HG03460 (cell line): Measurements from ENCODE around the gene ETV6.

Experiments used
- ATAC-seq: cut with Tn5 transposase; IDR thresholded peaks from one replicate; pipeline ENCODE4 v1.9.1; 2021; ENCODE audit not compliant: unreplicated experiment

ETV6 gene

GRCh38 chr12:11797317-11797913, 147.9 kb downstream of the ETV6 start:
- no peak for ATAC-seq

- no peak for ATAC-seq
Observed at GRCh38 chr12:11798006-11798708, 148.7 kb downstream of the ETV6 start.

GRCh38 chr12:11798856-11799501, 149.5 kb downstream of the ETV6 start:
- no peak for ATAC-seq

GRCh38 chr12:11799502-11799873, 150.0 kb downstream of the ETV6 start:
- ATAC-seq: no peak

DNA sequence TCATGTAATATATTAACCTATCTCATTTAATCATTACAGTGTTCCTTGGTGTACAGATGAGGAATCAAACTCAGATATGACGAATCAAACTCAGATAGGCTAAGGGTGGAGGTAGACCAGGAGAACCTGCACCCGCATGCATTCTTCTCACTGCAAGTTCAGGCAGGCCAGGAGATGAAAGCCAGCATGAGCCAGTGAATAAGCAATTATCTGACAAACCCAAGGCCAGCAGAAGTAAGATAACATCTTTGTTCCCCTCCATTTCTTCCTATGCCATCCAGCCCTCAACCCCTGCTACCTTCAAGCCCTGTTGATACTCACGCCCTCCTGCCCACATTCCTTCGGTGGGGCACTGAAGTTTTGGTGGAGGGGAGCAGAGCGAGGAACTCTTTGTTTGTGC, 152.2 kb downstream of the ETV6 start:
- ATAC-seq: no peak

- ATAC-seq: no peak
Observed at GRCh38 chr12:11804130-11804529, 154.7 kb downstream of the ETV6 start.

DNA sequence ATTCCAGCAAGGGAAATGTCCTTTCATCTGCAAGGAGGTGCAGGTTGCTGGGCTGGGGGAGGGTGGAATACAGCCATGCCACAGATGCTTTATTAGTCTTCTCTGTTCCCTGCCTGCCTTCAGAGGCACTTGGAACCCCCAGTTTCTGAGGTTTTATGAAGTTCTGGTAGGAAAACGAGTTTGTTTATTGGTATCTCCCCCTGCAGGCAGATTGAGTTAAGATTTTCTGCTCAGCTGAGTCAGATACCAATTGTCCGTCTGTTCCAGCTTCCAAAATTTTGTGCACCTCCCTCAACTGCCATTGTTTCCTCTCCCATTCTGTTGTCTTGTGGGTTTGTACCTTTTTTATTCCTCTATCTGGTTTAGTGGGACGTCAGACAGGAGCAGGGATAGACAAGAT, 155.6 kb downstream of the ETV6 start:
- ATAC-seq: no peak

GRCh38 chr12:11805680-11806079, 156.2 kb downstream of the ETV6 start:
- ATAC-seq: no peak

DNA sequence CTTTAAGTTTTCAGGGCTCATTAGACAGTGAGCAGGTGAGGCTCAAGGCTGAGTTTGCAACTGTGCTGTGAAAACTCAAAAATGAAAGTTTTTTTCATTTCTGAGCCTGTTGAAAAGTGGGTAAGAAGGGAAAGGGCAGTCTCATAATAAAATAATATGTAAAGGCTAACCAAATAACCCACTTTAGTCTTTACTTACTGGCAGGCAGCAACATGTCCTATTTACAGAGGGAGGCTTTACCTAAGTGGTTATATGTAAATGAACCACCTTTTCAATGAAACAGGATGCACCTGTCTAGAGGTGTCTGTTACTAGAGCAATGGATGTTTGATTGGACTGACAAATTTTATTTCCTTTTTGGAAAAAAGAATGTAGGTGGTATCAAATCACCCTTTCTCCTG, 158.0 kb downstream of the ETV6 start:
- ATAC-seq: no peak

DNA sequence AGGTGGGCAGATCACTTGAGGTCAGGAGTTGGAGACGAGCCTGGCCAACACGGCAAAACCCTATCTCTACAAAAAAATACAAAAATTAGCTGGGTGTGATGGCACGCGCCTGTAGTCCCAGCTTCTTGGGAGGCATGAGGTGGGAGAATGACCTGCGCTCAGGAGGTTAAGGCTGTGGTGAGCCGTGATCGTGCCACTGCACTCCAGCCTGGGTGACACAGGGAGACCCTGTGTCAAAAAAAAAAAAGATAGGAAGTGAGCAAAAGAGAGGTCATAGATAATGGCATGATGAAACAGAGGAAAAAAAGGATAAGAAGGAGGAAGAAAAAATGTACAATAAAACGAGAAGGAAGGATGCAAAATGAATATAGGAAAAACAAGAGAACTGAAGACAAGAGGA, 159.5 kb downstream of the ETV6 start:
- ATAC-seq: no peak

DNA sequence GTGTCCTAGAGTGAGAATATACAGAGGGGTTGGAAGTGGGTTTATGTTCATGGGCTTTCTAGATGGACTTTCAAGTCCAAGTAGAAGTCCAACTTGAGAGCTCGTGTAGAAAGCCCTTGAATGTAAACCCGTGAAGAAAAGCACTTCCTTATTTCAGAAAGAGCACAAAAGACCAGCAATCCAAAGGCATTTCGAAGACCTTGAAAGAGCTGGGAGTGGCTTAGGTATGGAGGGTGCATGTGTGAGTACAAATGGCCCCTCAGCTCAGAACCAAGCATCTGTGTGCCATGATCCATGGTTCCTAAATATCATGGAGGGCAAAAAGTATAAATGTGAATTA, 160.7 kb downstream of the ETV6 start:
- no peak for ATAC-seq

DNA sequence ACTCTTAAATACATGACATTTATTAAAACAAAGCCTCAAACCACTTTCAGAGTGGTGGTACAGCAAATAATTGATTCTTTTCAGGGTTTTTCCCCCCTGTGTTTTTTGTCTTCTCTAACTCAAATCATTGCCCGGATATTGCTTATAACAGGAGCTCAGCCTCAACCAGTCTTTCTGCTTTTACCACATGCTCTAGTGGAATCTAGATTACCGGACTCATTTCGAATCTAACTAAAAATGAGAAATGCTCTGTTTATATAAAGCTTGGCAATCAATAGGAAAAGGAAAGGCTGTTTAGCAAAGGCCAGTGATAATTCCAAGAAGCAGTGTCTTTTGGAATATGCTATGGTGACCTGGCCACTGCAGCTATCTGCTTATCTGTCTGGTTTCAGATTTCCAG, 161.5 kb downstream of the ETV6 start:
- ATAC-seq: no peak

DNA sequence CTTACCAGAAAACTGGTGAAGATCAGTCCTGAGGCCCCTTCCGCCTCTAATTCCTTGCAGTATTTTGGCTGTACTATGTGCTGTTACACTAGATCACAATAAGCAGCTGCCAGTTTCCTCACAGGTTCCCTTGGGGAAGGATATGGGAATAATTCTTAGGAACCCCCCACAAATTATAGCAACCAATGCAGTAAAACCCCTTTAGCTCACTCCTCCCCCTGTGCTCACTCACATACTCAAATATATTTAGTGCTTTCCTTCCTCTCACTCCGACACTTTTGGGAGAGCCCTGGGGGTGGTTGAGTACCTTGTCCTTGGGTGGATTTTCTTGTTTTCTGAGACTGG, 162.7 kb downstream of the ETV6 start:
- no peak for ATAC-seq

- peak; percentile 78 for ATAC-seq
Observed at GRCh38 chr12:11812586-11813437, 163.3 kb downstream of the ETV6 start.

DNA sequence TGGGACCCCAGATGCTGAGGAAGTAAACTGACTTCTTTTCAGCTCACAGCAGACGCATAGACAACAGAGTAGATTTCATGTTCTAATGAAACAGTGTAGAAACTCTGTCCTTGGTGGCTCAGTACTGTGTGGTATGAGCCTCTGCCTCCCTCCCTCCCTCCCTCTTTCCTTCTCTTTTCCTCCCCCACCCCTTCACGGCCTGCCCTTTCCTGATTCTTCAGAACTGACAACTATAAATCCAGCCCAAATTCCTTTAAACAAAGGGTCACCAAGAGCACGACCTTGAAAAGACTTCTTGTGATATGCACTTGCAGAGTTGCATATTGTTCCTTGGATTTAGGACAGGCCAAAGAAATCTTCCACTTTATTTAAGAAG, 164.0 kb downstream of the ETV6 start:
- ATAC-seq: peak; percentile 3

GRCh38 chr12:11814374-11814773, 164.9 kb downstream of the ETV6 start:
- no peak for ATAC-seq

DNA sequence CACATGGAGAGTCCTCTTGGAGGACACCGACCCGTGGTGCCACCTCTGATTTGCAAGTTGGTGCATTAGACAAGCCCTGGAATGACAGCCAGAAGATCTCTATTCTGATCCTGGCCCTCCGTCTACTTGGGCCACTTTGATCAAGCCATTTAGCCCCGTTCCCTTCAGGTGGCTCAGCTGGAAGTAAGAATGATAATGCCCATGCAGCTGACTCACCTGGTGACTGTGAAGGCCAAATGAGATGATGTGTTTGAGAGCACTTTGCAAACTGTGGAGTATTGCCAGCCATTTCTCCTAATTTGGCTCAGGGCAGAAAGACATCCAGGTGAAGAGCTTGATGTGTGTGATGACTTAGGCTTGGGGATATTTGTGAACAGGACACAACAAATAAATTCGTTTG, 165.9 kb downstream of the ETV6 start:
- ATAC-seq: no peak

DNA sequence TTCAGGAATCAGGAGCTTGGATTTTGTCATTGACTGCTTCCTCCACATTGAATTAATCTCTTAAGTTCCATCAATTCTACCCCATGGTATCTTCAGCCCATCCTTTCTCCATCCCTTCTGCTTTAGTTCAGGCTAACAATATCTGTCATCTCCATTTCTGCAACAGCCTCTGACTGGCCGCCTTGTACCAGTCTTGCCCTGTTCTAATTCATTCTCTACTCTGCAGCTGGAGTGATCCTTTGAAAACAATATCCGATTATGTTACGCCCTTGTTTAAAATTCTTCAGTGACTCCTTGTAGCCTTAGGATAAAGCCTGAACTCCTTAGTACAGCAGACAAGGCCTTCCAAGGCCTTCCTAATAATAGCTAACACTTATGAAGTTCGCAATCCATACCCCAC, 170.2 kb downstream of the ETV6 start:
- ATAC-seq: no peak

GRCh38 chr12:11820476-11820875, 171.0 kb downstream of the ETV6 start:
- ATAC-seq: no peak

DNA sequence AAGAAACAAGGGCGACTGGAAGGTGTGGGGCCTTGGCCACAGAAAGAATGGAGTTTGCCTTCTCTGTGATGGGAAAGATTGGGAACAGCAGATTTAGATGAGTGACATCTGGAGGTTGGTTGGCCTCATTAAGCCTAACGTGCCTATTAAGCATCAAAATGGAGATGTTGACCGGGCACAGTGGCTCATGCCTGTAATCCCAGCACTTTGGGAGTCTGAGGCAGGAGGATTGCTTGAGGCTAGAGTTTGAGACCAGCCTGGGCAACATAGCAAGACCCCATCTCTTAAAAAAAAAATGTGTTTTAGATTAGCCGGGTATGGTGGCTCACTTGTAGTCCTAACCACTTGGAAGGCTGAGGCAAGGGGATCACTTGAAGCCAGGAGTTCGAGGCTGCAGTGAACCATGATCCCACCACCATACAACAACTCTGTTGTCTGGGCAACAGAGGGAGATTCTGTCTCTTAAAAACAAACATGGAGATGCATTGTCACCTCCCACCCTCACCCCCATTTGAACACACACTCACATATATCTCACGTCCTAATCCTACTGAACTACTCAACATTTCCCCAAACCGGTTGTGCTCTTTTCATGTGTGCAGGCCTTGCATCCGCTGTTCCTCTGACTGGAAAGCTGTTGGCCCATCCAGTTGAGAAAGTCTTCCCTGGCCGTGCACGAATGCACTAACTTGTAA, 172.1 kb downstream of the ETV6 start:
- ATAC-seq: no peak

GRCh38 chr12:11822081-11822834, 172.8 kb downstream of the ETV6 start:
- peak; percentile 65 for ATAC-seq
